Activated CD8-positive, alpha-beta T cell treated with anti-CD3 and anti-CD28 coated beads for 36 hours (primary cell): Measurements from ENCODE around the gene KRT86. TPM values are rescaled to one million over a fixed set of nuclear protein-coding genes. Genes with fewer than 3 reads are reported as not detected.

ENCODE experiments used
- ATAC-seq: fragments of 200-7000 bp; cut with Tn5 transposase; one replicate; pipeline ENCODE4 v1.10.0; 2021; ENCODE audit warnings: mild to moderate bottlenecking, moderate library complexity
- CTCF ChIA-PET: fragments of 350-600 bp; sonication (Branson Sonifier 250); formaldehyde crosslinking; loops from one replicate; lab custom pipeline; 2021; ENCODE audit warnings: antibody characterized with exemption; lab: Charles Lee
- POLR2A ChIA-PET: fragments of 350-600 bp; sonication (Branson Sonifier 250); formaldehyde crosslinking; loops from one replicate; lab custom pipeline; 2021; ENCODE audit warnings: antibody characterized with exemption; lab: Charles Lee
- DNase-seq: peaks from one replicate; pipeline ENCODE4 v3.0.0-alpha.2; 2020
- H3K27ac Mint-ChIP-seq: one replicate; pipeline ENCODE4 v1.8.0; 2021; ENCODE audit warnings: mild to moderate bottlenecking, mixed read lengths
- H3K27me3 Mint-ChIP-seq: one replicate; pipeline ENCODE4 v1.8.0; 2021; ENCODE audit warnings: mixed read lengths
- H3K36me3 Mint-ChIP-seq: one replicate; pipeline ENCODE4 v1.8.0; 2021; ENCODE audit warnings: low read depth, mixed read lengths
- H3K4me1 Mint-ChIP-seq: one replicate; pipeline ENCODE4 v1.8.0; 2021; ENCODE audit warnings: low read depth, mixed read lengths
- H3K4me3 Mint-ChIP-seq: one replicate; pipeline ENCODE4 v1.8.0; 2021; ENCODE audit warnings: mild to moderate bottlenecking, moderate library complexity, mixed read lengths
- H3K9me3 Mint-ChIP-seq: one replicate; pipeline ENCODE4 v1.8.0; 2021; ENCODE audit warnings: mixed read lengths
- intact Hi-C: fragments of 100-400 bp; cut with micrococcal nuclease; formaldehyde crosslinking; loops from one replicate; pipeline ENCODE4 v1.10.0; 2022
- total RNA-seq, 2 experiments: library from RNA; stranded (reverse); gene quantifications; one replicate each; pipeline ENCODE4 v1.2.3, GENCODE V29; 2021
- TF ChIP-seq, protein P1 (sequence below): fragments of 200-600 bp; IDR thresholded peaks from one replicate; pipeline ENCODE4 v1.8.0; 2022; ENCODE audit warnings: antibody characterized with exemption, mild to moderate bottlenecking

Gene KRT86
- not detected for total RNA-seq

DNA sequence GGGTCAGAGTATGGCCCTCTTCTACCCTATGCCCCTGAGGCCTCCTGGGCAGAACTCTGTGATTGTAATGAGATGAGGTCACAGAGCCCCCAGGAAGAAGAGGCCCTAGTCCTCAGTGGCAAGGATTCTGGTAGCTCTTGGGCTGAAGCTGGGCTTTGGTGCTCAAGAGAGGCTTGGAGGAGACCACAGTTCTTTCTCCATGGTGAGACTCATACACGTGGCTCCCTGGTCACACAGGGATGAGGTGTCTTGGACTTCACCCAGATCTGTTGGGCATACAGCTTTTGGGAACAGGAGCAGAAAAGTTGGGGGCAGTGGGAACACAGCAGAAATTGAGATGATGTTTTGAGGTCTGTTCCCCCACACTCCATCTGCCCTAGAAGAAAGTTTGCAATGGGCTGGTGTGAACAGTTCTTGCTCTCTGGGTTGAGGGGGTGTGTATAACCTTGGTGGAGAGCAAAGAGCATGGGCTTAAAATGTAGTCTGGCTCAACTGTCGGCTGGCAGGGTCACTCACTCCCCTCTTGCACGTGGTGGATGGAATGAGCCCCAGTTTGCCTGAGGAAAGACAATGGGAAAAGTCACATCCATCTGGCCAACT lies at the start of gene KRT86:
TSS of gene KRT86 (plus strand) at position 125 of the 600 bp plus-strand sequence. CDS start 27,272 bp downstream, outside the sequence.
- POLR2A ChIA-PET: no interaction called here
- Mint-ChIP-seq H3K4me1 (peaks cover 2% of the 10 kb centered on the region), H3K4me3 (no peak within 1 kb of the TSS), H3K27me3 (peaks cover 30% of the 10 kb centered on the region), H3K27ac (no peak within 1 kb of the TSS), H3K36me3 (no peaks in the 10 kb centered on the region), H3K9me3 (no peaks in the 10 kb centered on the region)
- CTCF ChIA-PET: interaction anchor here (0.6 to 1.5 kb wide), 5 partner anchors 10 to 61 kb away, joined by 3 to 5 read pairs (median 4); no protein-coding TSS in a partner anchor
- TF ChIP-seq, protein P1, sequence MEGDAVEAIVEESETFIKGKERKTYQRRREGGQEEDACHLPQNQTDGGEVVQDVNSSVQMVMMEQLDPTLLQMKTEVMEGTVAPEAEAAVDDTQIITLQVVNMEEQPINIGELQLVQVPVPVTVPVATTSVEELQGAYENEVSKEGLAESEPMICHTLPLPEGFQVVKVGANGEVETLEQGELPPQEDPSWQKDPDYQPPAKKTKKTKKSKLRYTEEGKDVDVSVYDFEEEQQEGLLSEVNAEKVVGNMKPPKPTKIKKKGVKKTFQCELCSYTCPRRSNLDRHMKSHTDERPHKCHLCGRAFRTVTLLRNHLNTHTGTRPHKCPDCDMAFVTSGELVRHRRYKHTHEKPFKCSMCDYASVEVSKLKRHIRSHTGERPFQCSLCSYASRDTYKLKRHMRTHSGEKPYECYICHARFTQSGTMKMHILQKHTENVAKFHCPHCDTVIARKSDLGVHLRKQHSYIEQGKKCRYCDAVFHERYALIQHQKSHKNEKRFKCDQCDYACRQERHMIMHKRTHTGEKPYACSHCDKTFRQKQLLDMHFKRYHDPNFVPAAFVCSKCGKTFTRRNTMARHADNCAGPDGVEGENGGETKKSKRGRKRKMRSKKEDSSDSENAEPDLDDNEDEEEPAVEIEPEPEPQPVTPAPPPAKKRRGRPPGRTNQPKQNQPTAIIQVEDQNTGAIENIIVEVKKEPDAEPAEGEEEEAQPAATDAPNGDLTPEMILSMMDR: no peak
- intact Hi-C loops: loop anchor here (5.0 kb wide), 1 partner anchor 107 kb away; no protein-coding TSS in a partner anchor
- DNase-seq: no peak
- no peak for ATAC-seq

DNA sequence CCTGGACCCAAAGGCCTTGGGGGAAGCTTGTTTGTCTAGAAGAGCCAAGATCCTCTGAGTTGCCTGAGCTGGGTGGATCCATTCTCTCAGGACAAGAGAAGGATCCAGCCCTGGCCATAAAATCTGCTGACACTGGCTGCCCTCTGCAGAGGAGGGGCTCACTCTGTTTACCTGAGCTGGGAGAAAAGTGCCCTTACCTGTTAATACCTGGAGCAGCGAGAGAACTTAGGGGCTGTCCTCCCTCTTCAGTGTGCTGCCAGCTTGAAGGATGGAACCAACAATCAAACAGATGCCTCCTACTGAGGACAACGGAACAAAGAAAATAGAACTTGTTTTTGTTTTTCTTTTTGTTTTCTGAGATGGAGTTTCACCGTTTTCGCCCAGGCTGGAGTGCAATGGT lies 48.7 kb upstream of the KRT86 start:
- Mint-ChIP-seq H3K36me3 (no peaks in the 10 kb centered on the region), H3K9me3 (no peaks in the 10 kb centered on the region), H3K27ac (no peak overlapping the region), H3K27me3 (peaks cover 41% of the 10 kb centered on the region), H3K4me3 (no peak overlapping the region), H3K4me1 (peaks cover 15% of the 10 kb centered on the region)
- DNase-seq (no peak), ATAC-seq (no peak)
- ChIA-PET POLR2A (no interaction called here), CTCF (interaction anchor here (0.7 to 2.5 kb wide), 5 partner anchors 12 to 70 kb away, joined by 3 to 8 read pairs (median 7); no protein-coding TSS in a partner anchor)
- intact Hi-C loops: no loop called here
- TF ChIP-seq, protein P1: no peak

DNA sequence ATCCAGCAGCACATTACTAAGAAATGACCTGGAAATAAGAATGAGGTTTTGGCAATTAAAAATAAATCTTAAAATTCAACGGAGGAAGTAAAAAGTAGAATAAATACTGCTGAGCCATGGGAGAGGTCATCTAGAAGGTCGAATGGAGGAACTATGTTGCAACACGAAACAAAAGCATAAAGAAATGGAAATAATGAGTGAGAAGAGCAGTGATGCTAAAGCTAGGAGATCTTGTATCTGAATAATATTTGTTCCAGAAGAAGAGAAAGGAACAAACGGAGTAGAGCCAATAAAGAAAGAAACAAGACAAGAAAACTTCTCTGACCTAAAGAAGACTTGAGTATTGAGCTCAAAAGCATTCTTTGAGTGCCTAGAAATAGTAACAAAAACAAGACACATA lies 48.0 kb upstream of the KRT86 start:
- Mint-ChIP-seq H3K27me3 (peaks cover 42% of the 10 kb centered on the region), H3K4me3 (no peak overlapping the region), H3K4me1 (peaks cover 11% of the 10 kb centered on the region), H3K27ac (no peak overlapping the region), H3K9me3 (no peaks in the 10 kb centered on the region), H3K36me3 (no peaks in the 10 kb centered on the region)
- TF ChIP-seq, protein P1: no peak
- intact Hi-C loops: no loop called here
- ChIA-PET CTCF (interaction anchor here (0.9 to 2.5 kb wide), 3 partner anchors 12 to 102 kb away, joined by 3 to 8 read pairs (median 5); no protein-coding TSS in a partner anchor), POLR2A (interaction anchor here (0.6 kb wide), 1 partner anchor 1887 kb away, joined by 3 read pairs; no protein-coding TSS in a partner anchor)
- no peak for ATAC-seq
- no peak for DNase-seq

DNA sequence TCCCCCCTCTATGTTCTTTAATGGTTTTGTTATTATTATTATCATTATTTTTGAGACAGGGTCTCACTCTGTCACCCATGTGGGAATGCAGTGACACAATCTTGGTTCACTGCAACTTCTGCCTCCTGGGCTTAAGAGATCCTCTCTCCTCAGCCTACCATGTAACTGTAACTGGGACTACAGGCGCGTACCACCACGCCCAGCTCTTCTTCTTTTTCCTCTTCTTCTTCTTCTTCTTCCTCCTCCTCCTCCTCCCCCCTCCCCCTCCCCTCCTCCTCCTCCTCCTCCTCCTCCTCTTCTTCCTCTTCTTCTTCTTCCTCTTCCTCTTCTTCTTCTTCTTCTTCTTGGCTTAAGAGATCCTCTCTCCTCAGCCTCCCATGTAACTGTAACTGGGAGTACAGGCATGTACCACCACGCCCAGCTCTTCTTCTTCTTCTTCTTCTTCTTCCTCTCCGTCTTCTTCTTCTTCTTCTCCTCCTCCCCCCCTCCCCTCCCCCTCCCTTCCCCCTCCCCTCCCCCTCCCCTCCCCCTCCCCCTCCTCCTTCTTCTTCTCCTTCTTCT lies 46.8 kb upstream of the KRT86 start:
- Mint-ChIP-seq H3K27me3 (peaks cover 53% of the 10 kb centered on the region), H3K36me3 (no peaks in the 10 kb centered on the region), H3K4me1 (peaks cover 3% of the 10 kb centered on the region), H3K27ac (no peak overlapping the region), H3K9me3 (no peaks in the 10 kb centered on the region), H3K4me3 (no peak overlapping the region)
- TF ChIP-seq, protein P1: no peak
- DNase-seq (no peak), ATAC-seq (no peak)
- CTCF ChIA-PET: interaction anchor here (2.2 kb wide), 1 partner anchor 10 kb away, joined by 5 read pairs; no protein-coding TSS in a partner anchor
- intact Hi-C loops: no loop called here
- POLR2A ChIA-PET: no interaction called here

DNA sequence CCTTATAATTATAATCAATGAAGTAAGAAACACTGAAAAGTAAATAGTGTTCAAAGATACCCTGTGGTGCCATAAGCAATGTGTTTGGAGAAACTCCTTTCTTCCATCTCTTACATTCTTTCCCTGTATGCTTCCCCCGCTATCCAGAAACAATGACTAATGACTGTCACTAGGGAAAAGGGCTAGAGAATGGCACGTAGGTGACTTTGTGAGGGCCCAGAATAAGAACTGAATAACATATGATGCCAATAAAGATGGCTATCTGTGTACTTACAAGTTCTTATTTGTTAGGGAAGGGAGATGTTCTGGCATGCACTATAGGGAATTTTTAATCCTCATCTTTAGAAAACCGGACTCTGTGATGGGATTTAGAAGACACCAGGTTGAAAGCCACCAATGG lies 46.1 kb upstream of the KRT86 start:
- Mint-ChIP-seq H3K4me1 (peaks cover 3% of the 10 kb centered on the region), H3K27me3 (peaks cover 53% of the 10 kb centered on the region), H3K27ac (no peak overlapping the region), H3K9me3 (no peaks in the 10 kb centered on the region), H3K4me3 (no peak overlapping the region), H3K36me3 (no peaks in the 10 kb centered on the region)
- TF ChIP-seq, protein P1: no peak
- no peak for ATAC-seq
- CTCF ChIA-PET: no interaction called here
- DNase-seq: no peak
- intact Hi-C loops: no loop called here
- POLR2A ChIA-PET: no interaction called here
